AG08395 (cell line): Measurements from ENCODE around the gene BEGAIN.

Experiments
- DNase-seq: peaks from one replicate; pipeline ENCODE4 v3.0.0; 2012; ENCODE audit warnings: mixed read lengths, low spot score

BEGAIN gene

DNA sequence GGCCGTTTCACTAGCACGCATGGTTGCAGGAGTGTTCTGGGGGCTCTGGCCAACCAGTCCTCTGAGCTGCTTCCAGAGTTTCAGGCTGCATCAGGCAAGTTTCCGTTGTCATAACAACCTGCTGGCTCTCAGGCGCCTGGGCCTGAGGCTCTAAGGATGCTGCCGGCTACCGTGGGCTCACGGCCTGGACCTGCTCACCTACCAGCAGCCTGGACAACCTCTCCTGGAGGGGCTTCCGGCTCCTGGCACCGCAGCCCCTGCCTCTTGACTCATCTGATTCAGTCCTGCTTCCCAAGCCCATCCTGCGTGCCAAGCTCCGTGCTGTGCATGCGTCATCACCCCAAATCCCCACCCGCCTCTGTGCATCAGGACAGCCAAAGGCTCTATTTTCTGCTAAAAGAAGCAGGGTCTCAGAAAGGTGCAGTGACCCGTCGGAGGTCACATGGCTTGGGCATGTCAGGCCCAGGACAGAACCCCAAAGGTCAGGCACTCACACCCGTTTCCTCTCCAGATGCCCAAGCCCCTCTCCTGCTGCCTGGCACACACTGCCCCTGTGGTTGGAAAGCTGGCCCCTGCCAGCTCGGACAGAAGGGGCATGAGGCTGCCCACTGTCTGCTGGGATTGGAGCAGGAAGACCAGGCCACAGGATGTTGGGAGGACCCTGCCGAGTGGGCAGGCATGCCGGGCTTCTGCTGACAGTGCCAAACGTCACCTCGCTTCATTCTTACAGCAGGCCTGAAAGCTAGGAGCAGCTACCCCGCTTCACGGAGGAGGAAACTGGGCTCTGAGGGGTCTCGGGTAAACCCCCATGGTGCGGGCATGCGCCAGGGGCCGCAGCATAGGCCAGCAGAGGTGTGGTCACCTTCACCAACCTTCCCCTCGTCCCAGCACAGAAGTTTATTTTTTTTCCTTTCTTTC is 5.7 kb downstream of the BEGAIN start:
- no peak for DNase-seq

DNA sequence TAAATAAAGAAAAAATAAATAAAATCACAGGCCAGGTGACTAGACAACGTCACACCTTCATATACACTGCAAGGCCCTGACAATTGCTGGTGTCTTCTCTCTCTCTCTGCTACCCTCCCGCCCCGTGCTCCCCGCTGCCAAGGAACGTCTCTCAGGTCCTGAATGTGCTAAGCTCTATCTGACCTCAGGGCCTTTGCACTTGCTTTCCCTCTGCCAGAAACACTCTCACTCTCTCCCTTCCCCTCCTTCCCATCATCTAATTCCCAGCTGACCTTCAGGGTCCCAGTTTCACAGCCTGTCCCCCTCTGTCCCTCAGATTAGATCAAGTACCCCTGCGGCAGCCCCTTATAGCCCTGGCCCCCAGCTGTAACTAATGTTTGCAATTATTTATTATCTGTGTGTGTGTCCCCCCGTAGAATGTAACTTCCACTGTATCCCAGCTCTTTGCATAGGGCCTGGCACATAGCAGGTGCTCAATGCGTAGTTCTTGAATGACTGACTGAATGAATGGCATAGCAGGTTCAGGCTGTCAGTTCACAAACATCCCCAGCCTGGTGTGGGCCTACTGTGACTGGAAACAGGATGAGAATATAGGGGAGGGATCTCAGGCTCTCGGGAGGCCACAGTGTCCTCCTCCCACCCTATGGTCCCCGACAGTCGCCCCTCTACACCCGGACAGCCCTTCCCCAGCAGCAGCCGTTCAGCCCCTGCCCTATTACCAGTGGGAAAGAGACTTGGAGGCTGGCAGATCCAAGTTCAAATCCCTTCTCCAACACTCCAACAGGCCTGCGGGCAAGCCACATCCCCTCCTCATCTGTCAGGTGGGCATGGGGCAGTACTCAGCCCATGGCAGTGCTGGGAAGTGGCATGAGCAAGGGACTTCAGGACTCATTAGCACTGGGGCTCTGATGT is 6.6 kb downstream of the BEGAIN start:
- no peak for DNase-seq

DNA sequence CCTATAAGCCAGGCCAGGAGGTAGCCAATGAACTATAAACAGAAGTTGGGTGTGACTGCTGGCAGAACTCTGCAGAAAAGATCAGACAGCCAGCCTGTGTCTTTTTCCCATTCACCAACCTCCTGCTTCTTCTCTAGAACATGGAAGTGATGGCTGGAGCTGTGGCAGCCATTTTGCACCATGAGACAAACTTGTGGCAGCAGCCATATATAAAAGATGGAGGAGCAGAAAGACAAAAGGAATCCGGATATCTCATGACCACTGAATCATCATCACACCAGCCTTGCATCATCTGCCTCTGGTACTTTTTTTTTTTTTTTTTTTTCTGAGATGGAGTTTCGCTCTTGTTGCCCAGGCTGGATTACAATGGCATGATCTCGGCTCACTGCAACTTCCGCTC is 8.7 kb downstream of the BEGAIN start:
- no peak for DNase-seq

DNA sequence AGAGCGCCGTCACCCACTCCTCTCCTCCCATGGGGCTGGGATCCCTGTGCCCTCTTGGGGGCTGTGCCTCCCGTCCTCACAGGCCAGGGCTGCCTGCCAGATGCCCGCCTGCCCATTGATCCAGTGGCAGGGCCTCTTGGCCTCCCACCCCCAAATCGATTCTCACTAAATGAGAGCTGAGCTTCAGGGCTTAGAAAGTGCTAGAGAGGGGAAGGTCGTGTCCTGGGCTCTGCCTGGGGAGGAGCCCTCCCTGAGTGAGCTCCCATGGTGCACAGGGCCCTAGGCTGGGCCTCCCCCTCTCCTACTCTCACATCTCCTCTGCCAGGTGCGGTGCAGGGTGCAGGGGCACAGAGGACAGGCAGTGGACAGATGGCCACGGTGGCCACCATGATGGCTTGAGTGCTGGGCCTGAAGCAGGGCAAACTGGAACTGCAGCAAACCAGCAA is 9.2 kb downstream of the BEGAIN start:
- no peak for DNase-seq

- no peak for DNase-seq
Measured at GRCh38 chr14:100577321-100577985, 9.8 kb downstream of the BEGAIN start.

DNA sequence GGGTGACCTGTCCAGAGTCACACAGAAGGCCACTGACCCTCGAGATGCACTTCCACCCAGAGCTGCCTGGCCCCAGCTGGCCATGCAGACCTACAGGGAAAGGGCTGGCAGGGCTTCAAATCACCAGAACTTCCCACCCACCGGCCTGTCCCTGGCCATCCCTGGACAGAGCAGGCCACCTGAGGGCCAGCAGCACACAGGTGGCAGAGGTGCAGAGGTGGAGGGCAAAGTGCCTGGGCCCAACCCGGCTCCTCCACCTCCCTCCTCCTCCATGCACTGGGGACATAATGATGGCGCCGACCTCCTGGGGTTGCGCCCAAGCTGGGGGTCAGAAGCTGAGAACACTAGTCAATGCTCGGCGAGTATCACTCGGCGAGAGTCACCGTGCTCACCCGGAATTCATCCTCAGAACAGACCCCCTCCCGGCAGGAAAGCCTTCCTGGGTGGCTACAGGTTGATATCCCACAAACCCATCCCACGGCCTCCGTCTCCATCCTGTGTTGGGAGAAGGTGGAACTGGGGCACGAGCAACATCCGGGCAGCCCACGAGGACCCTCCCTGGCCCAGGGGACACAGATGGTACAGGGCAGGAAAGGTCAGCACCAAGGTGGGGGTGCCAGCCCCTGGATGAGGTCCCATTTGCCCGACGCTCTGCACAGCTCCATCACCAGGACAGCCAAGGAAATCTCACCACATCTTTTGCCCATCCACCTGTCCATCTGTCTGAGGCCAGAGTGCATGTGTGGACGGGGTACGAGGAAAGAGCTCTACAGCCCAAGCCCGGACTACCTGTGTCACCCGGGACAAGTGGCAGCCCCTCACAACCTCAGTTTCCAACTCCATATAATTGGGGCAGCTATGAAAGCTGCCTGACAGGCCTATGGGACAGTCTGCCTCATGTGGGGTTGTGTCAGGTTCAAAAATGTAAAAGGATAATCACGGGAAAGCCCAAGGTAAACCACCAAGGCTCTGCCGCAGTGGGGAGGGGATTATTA is 10.8 kb downstream of the BEGAIN start:
- no peak for DNase-seq

GRCh38 chr14:100575266-100575995 is 11.8 kb downstream of the BEGAIN start:
- DNase-seq, result no peak

GRCh38 chr14:100574642-100575031 is 12.6 kb downstream of the BEGAIN start:
- no peak for DNase-seq

GRCh38 chr14:100573757-100574641 is 13.2 kb downstream of the BEGAIN start:
- DNase-seq, result no peak

DNA sequence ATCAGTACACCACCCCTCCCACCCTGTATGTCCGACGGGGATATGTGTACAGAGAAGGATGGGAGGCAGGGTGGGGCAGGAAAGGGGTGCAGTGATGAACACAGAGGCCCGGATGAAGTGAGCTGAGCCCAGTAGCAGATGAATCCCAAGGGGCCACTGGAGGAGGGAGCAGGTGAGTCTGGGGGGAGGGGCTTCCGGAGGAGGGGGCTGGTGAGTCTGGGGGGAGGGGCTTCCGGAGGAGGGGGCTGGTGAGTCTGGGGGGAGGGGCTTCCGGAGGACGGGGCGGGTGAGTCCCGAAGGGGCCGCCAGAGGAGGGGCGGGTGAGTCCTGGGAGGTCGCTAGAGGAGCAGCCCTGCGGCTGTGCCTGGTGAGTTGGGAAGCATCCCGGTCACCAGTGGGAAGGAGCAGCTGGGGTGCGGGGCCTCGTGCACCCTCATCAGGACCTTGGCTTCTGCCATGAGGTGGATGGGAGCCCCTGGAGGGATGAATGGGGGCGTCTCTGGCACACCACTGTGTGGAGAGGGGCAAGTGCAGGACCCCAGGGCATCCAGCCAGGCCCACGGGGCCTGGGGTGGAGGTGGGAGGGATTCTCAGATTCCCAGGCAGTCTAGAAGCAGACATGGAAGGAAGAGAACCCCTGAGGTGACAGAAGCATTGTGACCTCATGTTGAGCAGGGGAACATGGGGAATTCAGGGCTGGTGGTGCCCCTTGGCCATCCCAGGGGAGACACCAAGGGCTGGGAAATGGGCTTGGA is 14.0 kb downstream of the BEGAIN start:
- DNase-seq, result no peak

GRCh38 chr14:100572543-100572942 is 14.7 kb downstream of the BEGAIN start:
- DNase-seq, result no peak

DNA sequence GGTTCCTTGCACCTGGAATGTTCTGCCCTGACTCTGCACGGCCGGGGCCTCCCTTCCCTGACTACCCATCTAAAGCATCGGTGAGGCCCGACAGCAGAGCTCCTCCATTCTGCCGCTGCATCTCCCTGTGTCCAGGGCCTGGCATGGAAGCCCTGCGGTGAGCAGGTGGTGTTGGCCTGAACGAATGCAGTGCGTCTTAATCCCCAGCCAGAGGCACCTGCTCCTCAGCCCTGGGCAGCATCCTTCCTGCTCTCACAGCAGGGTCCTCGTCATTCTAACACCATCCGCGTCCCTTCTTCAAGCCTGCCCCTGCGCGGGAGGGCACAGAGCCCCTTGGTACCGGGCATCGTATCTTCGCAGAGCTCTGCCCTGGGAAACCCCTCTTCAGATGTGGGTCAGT is 15.4 kb downstream of the BEGAIN start:
- DNase-seq, result no peak

- no peak for DNase-seq
Measured at GRCh38 chr14:100570726-100571454, 16.3 kb downstream of the BEGAIN start.

GRCh38 chr14:100569734-100570286 is 17.4 kb downstream of the BEGAIN start:
- no peak for DNase-seq

GRCh38 chr14:100568998-100569733 is 18.1 kb downstream of the BEGAIN start:
- DNase-seq, result no peak

- no peak for DNase-seq
Measured at GRCh38 chr14:100568164-100568997, 18.8 kb downstream of the BEGAIN start.
